Astrocyte (in vitro differentiated cells and primary cell): ENCODE results near the gene MED12L. TPM values are rescaled to one million over a fixed set of nuclear protein-coding genes. Genes with fewer than 3 reads are reported as not detected.
"Not testable (repeated sequence)": the region's sequence is repeated elsewhere in the genome, so short reads cannot be mapped to it uniquely, and the experiment has no call there.

Experiments used
- DNase-seq: peaks from one replicate; pipeline ENCODE4 v3.0.0-alpha.2; 2010; ENCODE audit warnings: low read depth
- FAIRE-seq: peaks from 2 replicates; lab custom pipeline; 2011; peaks lifted over from hg19 to GRCh38; lab: Jason Lieb, UNC
- H2AFZ ChIP-seq: 2 replicates; pipeline ENCODE4 v1.6.0; 2012; ENCODE audit warnings: low read depth, low read length, inconsistent platforms
- H3K27ac ChIP-seq: 2 replicates; pipeline ENCODE4 v1.5.1; 2011; ENCODE audit warnings: low read depth, low read length, inconsistent platforms
- H3K27me3 ChIP-seq: 2 replicates; pipeline ENCODE4 v1.6.0; 2011; ENCODE audit warnings: low read length, inconsistent platforms; ENCODE audit not compliant: insufficient read depth
- H3K36me3 ChIP-seq: 2 replicates; pipeline ENCODE4 v1.5.1; 2011; ENCODE audit warnings: low read length, inconsistent platforms; ENCODE audit not compliant: insufficient read depth
- H3K4me1 ChIP-seq: 2 replicates; pipeline ENCODE4 v1.5.1; 2011; ENCODE audit warnings: low read length, inconsistent platforms; ENCODE audit not compliant: insufficient read depth
- H3K4me2 ChIP-seq: 2 replicates; pipeline ENCODE4 v1.6.0; 2012; ENCODE audit warnings: low read length, inconsistent platforms
- H3K4me3 ChIP-seq: 2 replicates; pipeline ENCODE4 v1.5.1; 2011; ENCODE audit warnings: low read depth, mild to moderate bottlenecking, low read length, inconsistent platforms; ENCODE audit not compliant: insufficient read depth
- H3K79me2 ChIP-seq: 2 replicates; pipeline ENCODE4 v1.6.0; 2012; ENCODE audit warnings: mild to moderate bottlenecking, low read length, inconsistent platforms; ENCODE audit not compliant: insufficient read depth
- H3K9ac ChIP-seq: 2 replicates; pipeline ENCODE4 v1.6.0; 2012; ENCODE audit warnings: mild to moderate bottlenecking, low read length, inconsistent platforms
- H3K9me3 ChIP-seq: 2 replicates; pipeline ENCODE4 v1.5.1; 2012; ENCODE audit warnings: low read depth, mild to moderate bottlenecking, low read length, inconsistent platforms; ENCODE audit not compliant: insufficient read depth
- H4K20me1 ChIP-seq: 2 replicates; pipeline ENCODE4 v1.6.0; 2012; ENCODE audit warnings: low read length, inconsistent platforms; ENCODE audit not compliant: insufficient read depth
- H3K27ac Mint-ChIP-seq: one replicate; pipeline ENCODE4 v1.8.0; 2021; ENCODE audit warnings: mild to moderate bottlenecking, mixed read lengths; ENCODE audit not compliant: unreplicated experiment
- H3K27me3 Mint-ChIP-seq: one replicate; pipeline ENCODE4 v1.8.0; 2021; ENCODE audit warnings: low read depth, mixed read lengths; ENCODE audit not compliant: unreplicated experiment
- H3K36me3 Mint-ChIP-seq: one replicate; pipeline ENCODE4 v1.8.0; 2021; ENCODE audit warnings: low read depth, mixed read lengths; ENCODE audit not compliant: unreplicated experiment
- H3K4me1 Mint-ChIP-seq: one replicate; pipeline ENCODE4 v1.8.0; 2021; ENCODE audit warnings: low read depth, mixed read lengths; ENCODE audit not compliant: unreplicated experiment
- H3K4me3 Mint-ChIP-seq: one replicate; pipeline ENCODE4 v1.8.0; 2021; ENCODE audit warnings: mild to moderate bottlenecking, moderate library complexity, mixed read lengths; ENCODE audit not compliant: unreplicated experiment
- H3K9me3 Mint-ChIP-seq: one replicate; pipeline ENCODE4 v1.8.0; 2021; ENCODE audit warnings: mild to moderate bottlenecking, mixed read lengths; ENCODE audit not compliant: unreplicated experiment
- CTCF ChIP-seq: IDR thresholded peaks from 2 replicates; pipeline ENCODE4 v1.5.1; 2011; ENCODE audit warnings: low read depth, mild to moderate bottlenecking, inconsistent platforms, low read length, moderate library complexity; ENCODE audit not compliant: insufficient read depth
- EZH2 ChIP-seq: IDR thresholded peaks from 2 replicates; pipeline ENCODE4 v1.6.1; 2012; ENCODE audit warnings: mild to moderate bottlenecking, low read length, inconsistent platforms; ENCODE audit not compliant: insufficient read depth
- total RNA-seq: library from RNA; stranded (reverse); gene quantifications from 2 replicates; pipeline ENCODE4 v1.2.1, GENCODE V29; 2021

The MED12L gene
- total RNA-seq, 1 donor from 2014 or later: 8.2 TPM

GRCh38 chr3:151387432-151387831 is 302.0 kb downstream of the MED12L start:
- Mint-ChIP-seq H3K4me1 (peaks cover 9% of the 10 kb centered on the region), H3K9me3 (no peaks in the 10 kb centered on the region), H3K27ac (no peak overlapping the region), H3K36me3 (peaks cover 2% of the 10 kb centered on the region), H3K4me3 (no peak overlapping the region), H3K27me3 (no peaks in the 10 kb centered on the region)
- H3K4me2 ChIP-seq: no peak overlapping the region
- H3K9me3 ChIP-seq: no peaks in the 10 kb centered on the region
- no peak overlapping the region for H3K27ac ChIP-seq
- H3K36me3 ChIP-seq: no peaks in the 10 kb centered on the region
- no peaks in the 10 kb centered on the region for H3K4me1 ChIP-seq
- H4K20me1 ChIP-seq: no peaks in the 10 kb centered on the region
- no peak overlapping the region for H3K4me3 ChIP-seq
- no peaks in the 10 kb centered on the region for H3K27me3 ChIP-seq
- no peak for TF ChIP-seq EZH2
- no peak for TF ChIP-seq CTCF
- no peak overlapping the region for H3K9ac ChIP-seq
- no peak for DNase-seq
- H2AFZ ChIP-seq: no peak overlapping the region
- FAIRE-seq: no peak
- H3K79me2 ChIP-seq: no peaks in the 10 kb centered on the region

- TF ChIP-seq CTCF (no peak), EZH2 (no peak)
- Histone ChIP-seq H4K20me1 (no peaks in the 10 kb centered on the region), H3K9me3 (no peaks in the 10 kb centered on the region), H3K27ac (no peak overlapping the region), H2AFZ (no peak overlapping the region), H3K79me2 (no peaks in the 10 kb centered on the region), H3K9ac (no peak overlapping the region), H3K4me3 (no peak overlapping the region), H3K4me1 (no peaks in the 10 kb centered on the region), H3K36me3 (no peaks in the 10 kb centered on the region), H3K4me2 (no peak overlapping the region), H3K27me3 (no peaks in the 10 kb centered on the region)
- DNase-seq (no peak), FAIRE-seq (no peak)
- H3K4me3 Mint-ChIP-seq: no peak overlapping the region
- H3K9me3 Mint-ChIP-seq: no peaks in the 10 kb centered on the region
- peaks cover 2% of the 10 kb centered on the region for H3K36me3 Mint-ChIP-seq
- no peak overlapping the region for H3K27ac Mint-ChIP-seq
- no peaks in the 10 kb centered on the region for H3K27me3 Mint-ChIP-seq
- H3K4me1 Mint-ChIP-seq: peaks cover 6% of the 10 kb centered on the region
Measured at GRCh38 chr3:151387842-151388241, 302.4 kb downstream of the MED12L start.

GRCh38 chr3:151391720-151392119 is 306.3 kb downstream of the MED12L start:
- DNase-seq: no peak

GRCh38 chr3:151392191-151392590 is 306.7 kb downstream of the MED12L start:
- peaks cover 16% of the 10 kb centered on the region for H3K4me1 Mint-ChIP-seq
- H3K36me3 ChIP-seq, H4K20me1 ChIP-seq, H3K27me3 ChIP-seq, H3K4me3 Mint-ChIP-seq, H3K79me2 ChIP-seq, H3K9ac ChIP-seq, H3K27ac ChIP-seq, H3K9me3 Mint-ChIP-seq, H3K27me3 Mint-ChIP-seq, DNase-seq, H2AFZ ChIP-seq, FAIRE-seq, H3K4me3 ChIP-seq, H3K4me2 ChIP-seq, H3K9me3 ChIP-seq, H3K36me3 Mint-ChIP-seq, H3K4me1 ChIP-seq, H3K27ac Mint-ChIP-seq: not testable (repeated sequence)

More at GRCh38 chr3:151391720-151392119, 306.3 kb downstream of the MED12L start:
- no peak overlapping the region for H3K27ac ChIP-seq
- Mint-ChIP-seq H3K27me3 (no peaks in the 10 kb centered on the region), H3K27ac (no peak overlapping the region), H3K9me3 (no peaks in the 10 kb centered on the region), H3K4me1 (peaks cover 16% of the 10 kb centered on the region), H3K36me3 (peaks cover 3% of the 10 kb centered on the region), H3K4me3 (no peak overlapping the region)
- no peaks in the 10 kb centered on the region for H4K20me1 ChIP-seq
- H3K9me3 ChIP-seq: no peaks in the 10 kb centered on the region
- H3K4me3 ChIP-seq: no peak overlapping the region
- H3K36me3 ChIP-seq: no peaks in the 10 kb centered on the region
- H3K4me2 ChIP-seq: no peak overlapping the region
- peak; percentile 68 for FAIRE-seq
- H2AFZ ChIP-seq: no peak overlapping the region
- no peak overlapping the region for H3K9ac ChIP-seq
- H3K27me3 ChIP-seq: no peaks in the 10 kb centered on the region
- no peak for TF ChIP-seq CTCF
- TF ChIP-seq EZH2: no peak
- H3K4me1 ChIP-seq: no peaks in the 10 kb centered on the region
- no peaks in the 10 kb centered on the region for H3K79me2 ChIP-seq
